SJCRH30 (cell line): ENCODE data around the gene PSME4. TPM values are rescaled to one million over a fixed set of nuclear protein-coding genes. Genes with fewer than 3 reads are reported as not detected.
"Not testable (repeated sequence)": the region's sequence is repeated elsewhere in the genome, so short reads cannot be mapped to it uniquely, and the experiment has no call there.

Source experiments
- DNase-seq, 2 experiments: peaks; one replicate each; pipeline ENCODE4 v3.0.0-alpha.2; 2015 to 2020
- H3K27ac ChIP-seq: fragments of 250-450 bp; sonication (Bioruptor Pico); 2 replicates; pipeline ENCODE4 v1.5.1; 2020; ENCODE audit warnings: mild to moderate bottlenecking, moderate library complexity
- H3K27me3 ChIP-seq: fragments of 250-450 bp; sonication (Bioruptor Pico); 2 replicates; pipeline ENCODE4 v1.5.1; 2020; ENCODE audit warnings: mild to moderate bottlenecking, moderate library complexity
- H3K36me3 ChIP-seq: fragments of 250-450 bp; sonication (Bioruptor Pico); 2 replicates; pipeline ENCODE4 v1.5.1; 2020; ENCODE audit warnings: mild to moderate bottlenecking, moderate library complexity
- H3K4me1 ChIP-seq: fragments of 250-450 bp; sonication (Bioruptor Pico); 2 replicates; pipeline ENCODE4 v1.5.1; 2020; ENCODE audit warnings: mild to moderate bottlenecking, moderate library complexity
- H3K4me3 ChIP-seq: fragments of 250-450 bp; sonication (Bioruptor Pico); 2 replicates; pipeline ENCODE4 v1.5.1; 2020; ENCODE audit warnings: mild to moderate bottlenecking, moderate library complexity
- H3K9me3 ChIP-seq: fragments of 250-450 bp; sonication (Bioruptor Pico); replicated peaks from 2 replicates; pipeline ENCODE4 v1.5.1; 2020; ENCODE audit warnings: mild to moderate bottlenecking, moderate library complexity
- total RNA-seq: library from RNA; depleted of rRNA; stranded (reverse); fragments of >200 nt; shearing (Covaris generic); gene quantifications from 2 replicates; pipeline ENCODE4 v1.2.3, GENCODE V29; 2014

PSME4 gene
- total RNA-seq, 1 experiment from 2014 or later: 82.8 TPM

- H3K27ac ChIP-seq: no peak overlapping the region
- no peaks in the 10 kb centered on the region for H3K27me3 ChIP-seq
- no peak overlapping the region for H3K4me3 ChIP-seq
- no peak for DNase-seq
- H3K4me1 ChIP-seq: no peaks in the 10 kb centered on the region
- H3K9me3 ChIP-seq: no peaks in the 10 kb centered on the region
- H3K36me3 ChIP-seq: no peaks in the 10 kb centered on the region
Observed at GRCh38 chr2:53989210-53989862, 18.5 kb upstream of the PSME4 start.

GRCh38 chr2:53987336-53987921, 16.6 kb upstream of the PSME4 start:
- no peak overlapping the region for H3K27ac ChIP-seq
- no peaks in the 10 kb centered on the region for H3K4me1 ChIP-seq
- no peaks in the 10 kb centered on the region for H3K27me3 ChIP-seq
- DNase-seq: peak in 1 of 2 experiments; percentile 35
- no peaks in the 10 kb centered on the region for H3K36me3 ChIP-seq
- no peak overlapping the region for H3K4me3 ChIP-seq
- no peaks in the 10 kb centered on the region for H3K9me3 ChIP-seq

- no peak overlapping the region for H3K4me3 ChIP-seq
- H3K4me1 ChIP-seq: no peaks in the 10 kb centered on the region
- H3K9me3 ChIP-seq: no peaks in the 10 kb centered on the region
- DNase-seq: no peak
- H3K36me3 ChIP-seq: no peaks in the 10 kb centered on the region
- no peak overlapping the region for H3K27ac ChIP-seq
- no peaks in the 10 kb centered on the region for H3K27me3 ChIP-seq
Observed at GRCh38 chr2:53985646-53986045, 14.9 kb upstream of the PSME4 start.

- DNase-seq: peak; percentile 54 to 73
- peak overlapping the region; percentile 91 for H3K27ac ChIP-seq
- no peaks in the 10 kb centered on the region for H3K4me1 ChIP-seq
Observed at GRCh38 chr2:53969968-53970723, 647 bp downstream of the PSME4 start.

GRCh38 chr2:53969285-53969967, 1.4 kb downstream of the PSME4 start:
- Histone ChIP-seq H3K27me3 (no peaks in the 10 kb centered on the region), H3K4me3 (peak overlapping the region; percentile 97), H3K27ac (peak overlapping the region; percentile 91; the same call in 1 of the 2 replicates), H3K4me1 (no peaks in the 10 kb centered on the region), H3K9me3 (no peaks in the 10 kb centered on the region), H3K36me3 (no peaks in the 10 kb centered on the region)
- DNase-seq: peak in 1 of 2 experiments; percentile 40

More at GRCh38 chr2:53969968-53970723, 647 bp downstream of the PSME4 start:
- Histone ChIP-seq H3K36me3 (no peaks in the 10 kb centered on the region; the same call in 1 of the 2 replicates), H3K9me3 (no peaks in the 10 kb centered on the region), H3K27me3 (no peaks in the 10 kb centered on the region), H3K4me3 (peak overlapping the region; percentile 97)

- Histone ChIP-seq H3K4me3 (no peak overlapping the region), H3K27ac (no peak overlapping the region), H3K36me3 (peaks cover 2% of the 10 kb centered on the region; the same call in 1 of the 2 replicates), H3K27me3 (no peaks in the 10 kb centered on the region), H3K4me1 (no peaks in the 10 kb centered on the region), H3K9me3 (no peaks in the 10 kb centered on the region)
- DNase-seq: no peak
Observed at GRCh38 chr2:53964987-53965687, 5.7 kb downstream of the PSME4 start.

- Histone ChIP-seq H3K27ac (no peak overlapping the region), H3K36me3 (peaks cover 2% of the 10 kb centered on the region; the same call in 1 of the 2 replicates), H3K4me3 (no peak overlapping the region), H3K9me3 (no peaks in the 10 kb centered on the region), H3K27me3 (no peaks in the 10 kb centered on the region), H3K4me1 (no peaks in the 10 kb centered on the region)
- DNase-seq: no peak
Observed at GRCh38 chr2:53964257-53964952, 6.4 kb downstream of the PSME4 start.

- not testable (repeated sequence) for DNase-seq, H3K9me3 ChIP-seq, H3K36me3 ChIP-seq
Observed at GRCh38 chr2:53961478-53962216, 9.1 kb downstream of the PSME4 start.

GRCh38 chr2:53960476-53960875, 10.3 kb downstream of the PSME4 start:
- Histone ChIP-seq H3K9me3 (no peaks in the 10 kb centered on the region), H3K4me3 (no peak overlapping the region), H3K27me3 (no peaks in the 10 kb centered on the region), H3K4me1 (no peaks in the 10 kb centered on the region), H3K27ac (no peak overlapping the region), H3K36me3 (peaks cover 5% of the 10 kb centered on the region)
- peak in 1 of 2 experiments; percentile 29 for DNase-seq

More at GRCh38 chr2:53961478-53962216, 9.1 kb downstream of the PSME4 start:
- not testable (repeated sequence) for H3K4me1 ChIP-seq, H3K4me3 ChIP-seq, H3K27ac ChIP-seq, H3K27me3 ChIP-seq

- no peaks in the 10 kb centered on the region for H3K4me1 ChIP-seq
- H3K9me3 ChIP-seq: no peaks in the 10 kb centered on the region
- peaks cover 5% of the 10 kb centered on the region for H3K36me3 ChIP-seq
- no peaks in the 10 kb centered on the region for H3K27me3 ChIP-seq
- no peak for DNase-seq
- H3K27ac ChIP-seq: no peak overlapping the region
- H3K4me3 ChIP-seq: no peak overlapping the region
Observed at GRCh38 chr2:53958443-53958842, 12.3 kb downstream of the PSME4 start.

- Histone ChIP-seq H3K4me3 (no peak overlapping the region), H3K9me3 (no peaks in the 10 kb centered on the region), H3K36me3 (peaks cover 19% of the 10 kb centered on the region), H3K27me3 (no peaks in the 10 kb centered on the region), H3K4me1 (no peaks in the 10 kb centered on the region), H3K27ac (no peak overlapping the region)
- no peak for DNase-seq
Observed at GRCh38 chr2:53952519-53952918, 18.3 kb downstream of the PSME4 start.

GRCh38 chr2:53949457-53949856, 21.3 kb downstream of the PSME4 start:
- Histone ChIP-seq H3K27me3 (no peaks in the 10 kb centered on the region), H3K27ac (no peak overlapping the region), H3K36me3 (peaks cover 39% of the 10 kb centered on the region), H3K4me3 (no peak overlapping the region), H3K4me1 (no peaks in the 10 kb centered on the region), H3K9me3 (no peaks in the 10 kb centered on the region)
- no peak for DNase-seq

GRCh38 chr2:53945538-53945937, 25.3 kb downstream of the PSME4 start:
- Histone ChIP-seq H3K4me1 (no peaks in the 10 kb centered on the region), H3K4me3 (no peak overlapping the region), H3K27me3 (no peaks in the 10 kb centered on the region), H3K9me3 (no peaks in the 10 kb centered on the region), H3K36me3 (peaks cover 57% of the 10 kb centered on the region), H3K27ac (no peak overlapping the region)
- no peak for DNase-seq
